GM18858 (cell line): ENCODE results near the gene NUCKS1.

Experiments used
- ATAC-seq: cut with Tn5 transposase; IDR thresholded peaks from one replicate; pipeline ENCODE4 v1.9.1; 2021; ENCODE audit not compliant: unreplicated experiment

The NUCKS1 gene, protein sequence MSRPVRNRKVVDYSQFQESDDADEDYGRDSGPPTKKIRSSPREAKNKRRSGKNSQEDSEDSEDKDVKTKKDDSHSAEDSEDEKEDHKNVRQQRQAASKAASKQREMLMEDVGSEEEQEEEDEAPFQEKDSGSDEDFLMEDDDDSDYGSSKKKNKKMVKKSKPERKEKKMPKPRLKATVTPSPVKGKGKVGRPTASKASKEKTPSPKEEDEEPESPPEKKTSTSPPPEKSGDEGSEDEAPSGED

DNA sequence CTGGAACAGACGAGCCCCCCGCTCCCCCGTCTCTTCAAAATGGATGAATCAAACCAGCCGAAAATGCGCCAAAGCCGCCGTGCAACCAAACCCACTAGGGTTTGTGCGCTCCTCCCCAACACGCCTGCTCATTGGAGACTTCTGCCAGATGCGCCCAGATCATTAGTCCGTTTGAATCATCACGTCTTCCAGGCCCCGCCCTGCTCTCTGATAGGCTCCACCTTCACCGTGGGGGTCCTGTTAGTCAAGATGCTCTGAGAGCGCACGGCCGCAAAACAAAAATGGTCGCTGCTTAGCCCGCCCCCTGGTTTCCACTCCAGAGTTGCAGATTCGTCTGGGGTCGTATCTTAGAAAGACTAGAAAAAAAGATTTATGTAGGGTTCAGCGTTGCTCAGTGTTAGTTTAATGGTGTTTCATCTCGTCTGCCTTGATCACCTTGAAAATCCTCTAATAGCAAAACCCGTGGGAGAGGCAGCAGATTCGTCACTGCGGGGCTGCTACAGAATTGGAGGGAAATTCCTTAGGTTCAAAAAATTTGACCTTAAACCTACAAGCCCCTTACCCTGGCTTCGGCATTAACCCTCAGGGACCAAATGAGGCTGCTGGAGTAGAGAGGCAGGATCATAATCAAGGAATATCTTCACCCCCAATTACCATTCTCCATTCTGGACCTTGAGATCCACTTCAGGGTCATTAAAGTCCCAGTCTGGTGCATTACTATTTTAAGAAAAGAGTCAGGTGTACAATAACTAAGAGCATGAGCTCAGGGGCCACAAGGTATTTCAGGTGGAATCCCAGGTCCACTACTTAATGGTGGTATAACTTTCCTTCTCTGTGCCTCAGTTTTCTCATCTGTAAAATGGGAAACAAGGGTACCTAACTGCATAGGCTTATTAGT lies at the start of gene NUCKS1:
TSS of gene NUCKS1 (minus strand) at position 45 of the 898 bp plus-strand sequence. CDS start 209 bp downstream, outside the sequence.
- peak; percentile 73 for ATAC-seq

DNA sequence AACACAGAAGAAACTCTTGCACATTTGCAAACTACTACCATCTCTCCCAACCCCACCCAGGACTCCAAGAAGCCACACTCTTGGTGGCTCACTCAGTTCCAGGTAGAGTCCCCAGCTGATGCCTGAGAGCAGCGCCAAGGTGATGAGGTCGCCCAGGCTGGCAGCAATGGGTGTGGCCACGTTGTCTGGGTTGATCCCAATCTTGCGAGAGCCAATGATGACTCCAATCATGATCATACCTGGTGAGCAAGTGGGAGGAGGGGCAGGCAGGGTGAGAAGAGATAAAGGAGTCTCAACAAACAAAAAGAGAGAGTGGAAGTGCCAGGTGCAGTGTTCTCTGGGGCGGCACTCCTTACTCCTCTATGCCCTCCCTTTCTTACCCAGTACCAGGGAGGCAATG lies 48.6 kb upstream of the NUCKS1 start:
- ATAC-seq, result no peak

DNA sequence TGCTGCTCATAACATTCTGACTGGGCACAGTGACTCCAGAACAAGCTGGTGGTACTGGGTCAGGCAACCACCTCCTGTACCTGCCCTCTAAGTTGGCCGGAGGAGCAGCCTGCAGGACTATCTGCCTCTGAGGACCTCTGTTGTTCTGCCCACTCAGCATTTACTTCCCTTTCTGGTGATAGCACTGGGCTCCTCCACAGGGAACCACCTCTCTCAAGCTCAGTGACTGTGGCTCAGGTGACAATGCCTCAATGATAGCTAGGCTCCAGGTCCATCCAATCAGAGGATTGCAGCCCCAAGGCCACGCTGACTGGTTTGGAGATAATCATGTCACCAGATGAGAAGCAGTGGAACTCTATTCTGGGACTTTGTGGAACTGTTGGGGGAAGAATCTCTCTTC lies 47.2 kb upstream of the NUCKS1 start:
- no peak for ATAC-seq

DNA sequence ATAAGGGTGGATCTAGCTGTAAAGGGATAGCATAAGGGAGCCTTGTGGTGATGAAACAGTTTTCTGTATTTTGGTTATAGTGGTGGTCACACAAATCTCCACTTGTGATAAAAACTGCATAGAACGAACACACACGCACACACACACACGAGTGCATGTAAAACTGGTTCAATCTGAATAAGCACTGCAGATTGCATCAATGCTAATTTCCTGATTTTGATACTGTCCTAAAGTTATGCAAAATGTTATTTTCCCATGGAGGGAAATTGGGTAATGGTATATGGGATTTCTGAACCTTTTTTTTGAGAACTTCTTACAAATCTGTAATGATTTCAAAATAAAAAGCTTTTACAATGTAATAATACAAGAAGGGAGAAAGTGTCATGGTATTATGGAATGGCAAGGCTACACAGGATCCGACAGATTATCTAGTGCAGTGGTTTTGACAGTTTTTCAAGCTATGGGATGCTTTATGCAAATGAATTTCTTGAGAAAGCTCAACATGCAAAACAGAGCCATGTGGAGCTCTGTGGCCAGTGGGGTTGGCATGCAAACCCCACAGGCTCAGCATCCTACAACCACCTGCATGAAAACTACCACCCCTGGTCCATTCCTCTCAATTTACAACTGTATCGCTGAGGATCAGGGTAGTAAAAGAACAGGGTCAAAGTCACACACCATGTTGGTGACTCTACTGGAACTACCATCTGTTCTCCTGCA lies 44.2 kb upstream of the NUCKS1 start:
- no peak for ATAC-seq

DNA sequence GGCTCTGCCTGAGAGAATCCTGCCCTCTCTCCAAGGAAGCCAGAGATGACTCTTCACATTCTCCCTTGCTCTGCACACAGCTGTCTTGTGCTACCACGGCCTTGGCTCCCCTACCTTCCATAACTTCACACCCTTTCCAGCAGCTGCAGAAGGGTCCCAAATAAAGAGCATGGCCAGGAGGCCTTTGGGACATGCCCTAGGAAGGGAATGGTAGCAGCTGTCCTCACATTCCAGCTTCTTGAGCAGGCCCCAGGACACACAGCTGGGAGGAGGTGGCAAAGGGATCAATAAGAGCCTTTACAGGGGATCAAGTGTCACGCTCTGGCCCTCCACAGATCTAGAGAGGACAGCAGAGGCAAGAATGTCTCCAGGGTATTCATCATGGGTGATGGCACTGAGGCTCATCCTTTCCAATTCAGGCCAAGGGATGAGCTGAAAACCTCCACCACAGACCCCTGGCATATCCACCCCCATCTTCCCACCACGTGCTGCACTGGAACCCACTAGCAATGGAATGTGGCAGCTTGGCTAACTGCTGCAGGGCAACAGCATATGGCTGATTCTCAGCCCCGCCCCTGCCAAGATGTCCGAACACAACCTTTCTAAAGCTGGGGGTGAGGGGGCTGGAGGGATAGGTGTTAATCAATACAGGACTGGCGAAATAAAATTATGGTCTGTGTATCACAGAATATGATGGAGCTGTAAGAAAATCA lies 43.1 kb upstream of the NUCKS1 start:
- no peak for ATAC-seq

DNA sequence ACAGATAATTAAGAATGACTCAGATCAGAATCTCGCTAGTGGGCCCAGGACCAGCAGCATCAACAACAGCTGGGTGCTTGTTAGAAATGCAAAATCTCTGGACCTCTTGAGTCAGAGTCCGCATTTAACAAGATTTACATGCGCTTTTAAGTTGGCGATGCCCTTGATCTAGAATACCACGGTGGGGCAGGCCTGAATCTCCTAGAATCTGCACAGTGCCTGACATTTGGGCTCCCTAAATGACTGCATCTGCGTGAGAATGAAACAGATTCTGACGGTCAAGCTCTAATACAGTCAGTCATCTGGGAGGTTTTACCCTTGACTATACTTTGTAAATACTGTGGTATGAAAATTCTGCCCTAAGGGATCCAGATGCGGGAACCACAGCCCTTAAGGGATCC lies 42.5 kb upstream of the NUCKS1 start:
- no peak for ATAC-seq

DNA sequence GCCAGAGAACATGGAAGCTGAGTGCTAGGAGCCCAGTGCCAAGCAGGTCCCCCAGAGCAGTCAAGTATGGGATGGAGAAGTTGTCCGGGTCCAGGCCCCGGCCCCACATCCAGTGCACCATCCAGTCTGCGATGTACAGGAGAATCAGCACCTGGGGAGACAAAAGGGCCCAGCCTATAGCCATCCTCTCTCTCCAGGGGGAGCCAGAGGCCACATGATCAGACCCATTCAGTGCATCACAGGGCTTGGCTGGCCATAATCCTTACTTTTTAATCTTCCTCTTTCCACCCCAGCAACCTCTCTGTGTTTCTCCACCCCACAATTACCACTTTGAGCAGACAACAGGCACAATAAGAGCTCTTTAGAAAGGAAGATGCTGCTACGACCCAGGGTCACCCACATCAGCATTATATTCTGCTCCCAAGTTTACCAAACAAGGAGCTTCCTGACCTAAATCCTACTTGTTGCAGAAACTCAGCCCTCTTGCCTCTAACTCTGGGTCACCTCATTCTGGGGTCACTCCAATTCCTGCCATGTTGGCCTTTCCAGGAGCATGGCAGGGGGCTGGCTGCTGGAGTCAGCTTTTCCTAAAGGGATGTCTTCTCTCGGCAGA lies 41.7 kb upstream of the NUCKS1 start:
- ATAC-seq, result no peak

DNA sequence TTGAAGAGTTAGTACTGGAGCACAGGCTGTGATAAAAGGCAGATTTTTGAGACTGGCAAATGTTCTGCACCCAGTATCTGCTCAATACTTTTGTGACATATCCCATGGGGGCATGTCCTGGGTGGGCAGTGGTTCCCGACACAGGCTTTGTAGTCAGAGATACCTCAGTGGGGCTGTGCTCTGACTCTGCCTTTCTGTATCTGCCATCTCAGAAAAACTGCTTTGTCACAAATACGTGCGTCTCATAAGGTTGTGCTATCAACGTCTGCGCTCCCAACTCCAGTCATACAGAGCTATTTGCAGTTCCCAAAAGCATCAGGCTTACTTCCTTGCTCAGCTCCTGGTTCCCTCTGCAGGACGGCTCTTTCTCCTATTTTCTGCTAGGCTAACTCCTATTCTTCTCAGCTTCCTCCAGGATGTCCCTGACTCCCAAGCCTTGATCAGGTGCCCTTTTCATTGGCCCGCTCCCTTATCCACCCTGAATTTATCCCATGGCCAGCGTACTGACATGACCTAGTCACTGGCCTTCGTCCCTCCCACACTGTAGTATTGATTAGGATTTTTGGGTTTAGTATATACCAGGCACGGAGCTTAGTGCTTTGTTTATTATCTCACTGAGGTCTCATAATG lies 37.4 kb upstream of the NUCKS1 start:
- ATAC-seq, result no peak

DNA sequence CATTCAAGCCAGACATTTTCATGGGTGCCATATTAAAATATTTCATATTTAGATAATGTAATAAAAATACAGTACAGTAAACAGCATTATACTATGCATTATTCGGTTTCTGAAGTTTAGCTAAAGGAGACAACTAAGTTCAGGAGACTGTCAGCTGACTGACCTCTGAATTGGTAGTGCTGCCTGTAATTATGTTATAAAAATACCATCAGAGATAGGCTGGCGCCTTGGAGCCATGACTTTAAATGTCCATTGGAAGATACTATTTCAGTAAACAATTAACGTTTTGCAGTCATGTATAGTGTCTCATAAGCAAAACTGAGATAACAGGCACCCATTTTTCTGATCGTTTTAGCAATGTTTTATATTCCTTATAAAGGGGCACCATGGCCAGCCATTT lies 36.6 kb upstream of the NUCKS1 start:
- no peak for ATAC-seq

DNA sequence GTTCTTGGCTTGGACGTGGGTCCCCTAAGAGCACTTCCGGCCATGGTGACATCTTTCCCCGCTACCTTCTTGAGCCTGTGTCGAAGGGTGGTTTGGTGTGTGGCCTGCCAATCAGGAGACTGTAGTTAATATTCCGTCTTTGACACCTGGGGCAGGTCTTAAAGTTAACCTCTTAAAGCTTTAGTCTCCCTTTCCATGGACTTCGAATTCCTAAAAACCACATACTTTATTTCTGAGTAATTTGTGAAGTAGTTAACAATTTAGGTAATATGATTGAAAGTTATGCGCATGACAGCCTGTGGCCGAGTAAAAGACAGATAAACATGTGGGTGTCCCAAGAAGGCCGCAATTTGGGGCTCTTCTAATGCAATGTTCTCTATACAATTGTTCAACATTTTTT lies 35.5 kb upstream of the NUCKS1 start:
- ATAC-seq, result no peak

DNA sequence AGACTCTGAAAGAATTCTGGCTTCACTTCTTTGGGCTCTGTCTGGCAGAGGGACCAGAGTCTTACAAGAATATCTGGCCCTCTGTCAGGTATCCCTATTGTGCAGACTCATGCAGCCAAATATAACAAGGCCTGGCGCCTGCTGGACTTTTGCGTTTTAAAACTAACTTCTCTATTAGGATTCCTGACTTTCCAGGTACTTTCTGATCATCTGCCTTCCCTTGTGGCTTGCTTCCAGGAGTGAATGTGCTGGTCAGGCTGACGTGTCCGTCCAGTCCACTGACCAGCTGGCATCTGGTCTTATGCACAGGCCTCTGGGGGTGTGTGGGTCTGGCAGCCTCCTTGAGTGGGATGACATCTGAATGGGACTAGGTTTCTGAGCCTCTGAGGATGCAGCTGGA lies 33.9 kb upstream of the NUCKS1 start:
- ATAC-seq, result no peak

DNA sequence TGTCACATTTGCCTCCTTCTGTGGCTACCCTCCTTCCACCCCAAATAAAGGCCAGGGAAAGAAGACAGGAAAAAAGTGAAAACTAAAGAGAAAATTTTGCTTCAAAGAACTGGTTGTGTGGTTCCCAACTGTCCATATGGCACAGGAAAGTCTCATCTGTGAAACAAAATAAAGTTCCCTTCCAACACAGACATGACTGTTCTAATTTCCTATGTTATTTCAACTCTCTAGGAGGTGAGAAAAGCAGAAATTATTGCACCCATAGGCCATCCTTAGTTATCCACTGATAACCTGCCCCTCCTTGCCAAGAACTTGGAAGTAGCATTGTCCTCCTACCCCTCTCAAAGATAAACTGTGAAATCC lies 33.4 kb upstream of the NUCKS1 start:
- no peak for ATAC-seq

DNA sequence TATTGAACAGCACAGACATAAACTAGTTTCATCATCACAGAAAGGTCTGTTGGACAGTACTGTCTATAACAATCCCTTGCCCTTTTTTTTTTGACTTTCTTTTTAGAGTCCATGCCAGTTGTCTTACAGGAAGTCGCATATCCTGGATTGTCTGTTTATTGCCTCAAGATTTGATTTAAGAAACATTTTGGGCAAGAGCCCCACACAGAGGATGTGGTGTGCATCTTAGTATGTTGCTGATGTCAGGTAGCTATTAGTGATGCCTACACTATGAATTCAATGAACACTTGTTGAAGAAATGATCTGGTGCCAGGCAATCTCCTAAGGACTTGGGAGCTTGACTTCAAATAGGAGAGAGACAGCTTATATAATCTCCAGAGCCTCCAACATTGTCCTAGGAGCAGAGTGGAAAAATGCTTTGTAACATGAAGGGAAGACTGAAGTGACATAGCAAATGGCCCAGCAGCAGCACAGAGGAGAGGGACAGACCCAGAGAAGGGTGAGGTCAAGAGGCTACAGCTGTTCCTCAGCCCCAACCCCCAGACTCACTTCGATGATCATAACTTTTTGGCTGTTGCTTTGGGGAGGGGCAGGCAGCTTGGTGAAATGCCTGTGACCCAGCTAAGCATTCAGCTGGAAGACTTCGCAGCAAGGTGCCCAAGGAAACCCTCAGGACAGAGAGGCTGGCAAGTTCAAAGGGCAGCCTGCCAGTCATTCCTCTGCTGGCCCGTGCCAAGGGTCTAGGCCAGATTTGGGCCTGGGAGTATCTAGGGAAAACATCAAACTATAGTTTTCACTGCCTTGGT lies 32.8 kb upstream of the NUCKS1 start:
- ATAC-seq, result no peak

DNA sequence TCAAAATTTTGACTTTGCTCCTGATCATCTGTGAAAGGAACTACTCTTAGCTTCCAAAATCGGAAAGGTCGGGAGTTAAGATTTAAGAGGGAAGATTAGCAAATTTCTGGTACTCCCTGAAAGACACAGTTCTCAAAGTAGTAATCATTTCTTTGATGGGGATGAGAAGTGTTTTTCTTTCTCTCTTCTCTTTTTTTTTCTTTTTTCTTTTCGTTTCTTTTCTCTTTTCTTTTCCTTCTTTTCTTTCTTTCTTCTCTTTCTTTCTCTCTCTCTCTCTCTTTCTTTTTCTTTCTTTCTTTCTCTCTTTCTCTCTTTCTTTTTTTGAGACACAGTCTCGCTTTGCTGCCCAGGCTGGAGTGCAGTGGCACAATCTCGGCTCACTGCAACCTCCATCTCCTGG lies 30.4 kb upstream of the NUCKS1 start:
- ATAC-seq, result no peak

DNA sequence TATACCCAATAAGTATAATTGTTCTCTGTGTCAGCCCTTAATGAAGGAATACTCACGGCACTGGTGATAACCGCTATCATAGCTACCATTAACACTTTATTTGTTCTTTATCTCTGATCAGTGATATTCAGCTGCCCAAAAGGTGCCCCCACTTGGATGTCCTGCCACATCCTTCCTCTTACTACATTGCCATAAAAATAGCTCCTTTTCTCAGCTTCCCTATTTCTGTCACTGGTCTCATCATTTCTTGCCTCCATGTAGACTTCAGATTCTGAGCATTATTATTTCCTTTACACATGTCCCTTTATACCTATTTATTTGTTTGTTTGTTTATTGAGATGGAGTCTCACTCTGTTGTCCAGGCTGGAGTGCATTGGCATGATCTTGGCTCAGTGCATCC lies 28.0 kb upstream of the NUCKS1 start:
- no peak for ATAC-seq

DNA sequence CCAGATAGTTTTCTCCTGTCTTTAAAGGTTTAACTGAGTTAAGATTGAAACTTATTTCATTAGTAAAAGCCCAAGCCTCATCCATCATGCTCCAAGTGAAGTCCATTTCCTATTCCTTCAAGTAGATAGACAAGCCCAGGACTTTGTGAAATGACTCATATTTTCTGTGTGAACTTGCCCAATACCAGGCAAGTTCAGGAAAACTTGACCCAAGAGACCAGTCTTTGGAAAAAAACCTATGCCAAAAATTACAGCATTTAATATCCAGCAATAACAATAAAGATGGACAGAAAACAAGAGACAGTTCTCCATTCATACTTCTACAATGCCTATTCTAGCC lies 25.7 kb upstream of the NUCKS1 start:
- ATAC-seq, result no peak

DNA sequence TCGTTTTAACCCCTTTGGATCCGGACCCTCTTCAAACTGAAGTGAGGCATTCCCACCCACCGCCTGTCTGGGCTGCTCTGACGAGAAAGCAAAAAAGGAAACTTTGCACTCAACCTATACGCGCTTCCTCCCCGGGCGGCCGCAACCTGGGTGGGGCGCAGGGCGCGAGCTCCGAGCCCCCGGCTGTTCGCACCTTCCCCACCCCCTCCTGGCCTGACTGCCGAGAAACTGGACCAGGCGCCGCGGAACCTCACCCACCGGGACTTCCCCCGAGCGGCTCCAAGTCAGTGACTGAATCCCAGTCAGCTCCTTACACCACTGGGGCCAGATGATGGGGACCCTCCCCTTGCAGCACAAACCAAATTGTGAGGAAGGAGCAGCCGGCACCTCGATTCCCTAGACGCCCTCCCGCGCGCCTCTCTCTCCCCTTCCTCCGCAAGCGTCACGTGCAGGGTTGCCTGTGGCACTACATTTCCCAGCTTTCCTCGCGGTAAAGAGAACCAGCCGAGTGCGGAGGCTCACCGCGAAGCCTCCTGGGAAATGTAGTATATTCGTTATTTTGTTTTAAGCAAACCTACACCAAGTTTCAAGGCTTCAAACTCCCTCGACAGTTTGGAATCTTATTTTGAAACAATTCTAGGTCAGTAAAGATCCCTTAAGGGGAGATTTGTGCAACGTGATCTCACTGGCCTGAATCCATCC lies 25.2 kb upstream of the NUCKS1 start, which contains the start of gene RAB29:
TSS of gene RAB29 (minus strand) at position 468 of the 702 bp plus-strand sequence. CDS start 526 bp downstream, outside the sequence.
- no peak for ATAC-seq

DNA sequence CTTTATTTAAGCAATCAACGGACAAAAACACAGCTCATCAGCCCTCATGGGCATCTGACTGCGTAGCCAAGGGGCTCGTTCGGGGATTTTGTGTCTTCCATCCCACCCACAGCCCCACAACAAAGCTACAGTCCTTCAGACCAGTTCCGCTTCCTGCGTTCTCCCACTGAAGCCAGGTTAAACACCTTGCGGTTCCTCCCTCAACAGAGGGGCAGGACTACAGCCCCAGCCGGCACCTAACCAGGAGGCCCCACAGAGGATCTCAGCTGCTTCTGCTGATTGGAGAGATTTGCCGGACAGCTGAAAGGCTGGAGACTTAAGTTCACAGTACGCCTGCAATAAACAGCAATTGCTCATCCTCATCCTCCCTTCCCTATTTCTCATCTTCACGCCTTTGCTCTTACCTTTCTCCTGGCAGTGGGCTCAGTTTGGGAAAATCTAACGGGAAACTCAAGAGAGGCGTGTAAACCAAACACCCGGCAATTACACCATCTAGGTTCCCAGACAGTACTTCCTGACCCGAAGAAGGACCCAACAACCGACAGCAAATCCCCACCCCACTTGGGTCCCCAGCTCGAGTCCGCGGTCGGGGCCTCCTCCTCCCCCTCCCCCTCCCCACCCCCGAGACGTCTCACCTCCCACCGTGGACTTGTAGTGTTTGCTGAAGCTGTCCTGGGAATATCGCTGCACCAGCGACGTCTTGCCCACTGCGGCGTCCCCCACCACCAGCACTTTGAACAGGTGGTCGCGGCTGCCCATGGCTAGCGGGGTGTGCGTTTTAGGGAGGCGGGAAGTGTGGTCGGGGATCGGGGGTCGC lies 24.4 kb upstream of the NUCKS1 start:
- ATAC-seq, result no peak
